Inferior parietal cortex (tissue), 1 donor: Measurements from ENCODE around the gene RBM23.

Experiments
- DNase-seq: peaks from one replicate; pipeline ENCODE4 v3.0.0-alpha.2; 2016; ENCODE audit errors: extremely low spot score

Gene RBM23

DNA sequence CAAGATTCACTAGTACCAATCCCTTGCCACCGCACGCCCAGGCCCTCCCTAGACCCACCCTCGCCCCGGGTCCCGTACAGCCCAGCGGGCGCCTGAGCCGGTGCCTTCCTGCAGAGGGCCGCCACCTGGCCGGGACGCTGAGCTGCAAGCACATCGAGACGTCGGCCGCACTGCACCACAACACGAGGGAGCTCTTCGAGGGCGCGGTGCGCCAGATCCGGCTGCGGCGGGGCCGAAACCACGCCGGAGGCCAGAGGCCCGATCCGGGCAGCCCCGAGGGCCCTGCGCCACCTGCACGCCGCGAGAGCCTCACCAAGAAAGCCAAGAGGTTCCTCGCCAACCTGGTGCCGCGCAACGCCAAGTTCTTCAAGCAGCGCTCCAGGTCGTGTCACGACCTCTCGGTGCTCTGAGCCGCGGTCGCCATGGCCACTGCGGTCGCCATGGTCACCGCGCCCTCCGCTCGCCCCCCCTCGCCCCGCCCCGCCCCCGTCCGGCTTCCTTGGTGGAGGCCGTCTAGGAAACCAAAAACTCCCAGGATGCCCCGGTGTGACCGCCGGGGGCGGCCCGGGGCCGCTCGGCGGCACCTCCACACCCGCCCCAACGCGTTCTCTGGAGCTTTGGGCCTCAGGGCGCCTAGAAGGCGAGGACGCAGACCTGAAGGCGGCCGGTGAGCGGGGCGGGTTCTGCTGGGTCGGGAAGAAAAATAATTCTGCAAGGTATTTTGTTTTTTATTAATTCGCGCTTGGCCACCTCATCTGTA, 32.3 kb downstream of the RBM23 start:
- no peak for DNase-seq

DNA sequence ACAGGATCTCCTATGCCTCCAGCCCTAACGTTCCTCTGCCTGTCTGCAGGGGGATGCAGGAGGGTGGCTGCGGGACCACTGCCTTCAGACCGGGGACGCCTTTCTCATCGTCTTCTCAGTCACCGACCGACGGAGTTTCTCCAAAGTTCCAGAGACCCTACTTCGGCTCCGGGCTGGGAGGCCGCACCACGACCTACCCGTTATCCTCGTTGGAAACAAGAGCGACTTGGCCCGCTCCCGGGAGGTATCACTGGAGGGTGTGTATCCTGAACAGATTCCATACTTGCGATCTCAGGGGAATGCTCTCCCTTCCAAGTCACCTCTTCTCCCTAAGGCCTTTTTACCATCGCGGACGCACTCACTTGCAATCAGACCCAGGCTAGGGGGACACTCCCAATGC, 33.0 kb downstream of the RBM23 start:
- DNase-seq, result no peak

DNA sequence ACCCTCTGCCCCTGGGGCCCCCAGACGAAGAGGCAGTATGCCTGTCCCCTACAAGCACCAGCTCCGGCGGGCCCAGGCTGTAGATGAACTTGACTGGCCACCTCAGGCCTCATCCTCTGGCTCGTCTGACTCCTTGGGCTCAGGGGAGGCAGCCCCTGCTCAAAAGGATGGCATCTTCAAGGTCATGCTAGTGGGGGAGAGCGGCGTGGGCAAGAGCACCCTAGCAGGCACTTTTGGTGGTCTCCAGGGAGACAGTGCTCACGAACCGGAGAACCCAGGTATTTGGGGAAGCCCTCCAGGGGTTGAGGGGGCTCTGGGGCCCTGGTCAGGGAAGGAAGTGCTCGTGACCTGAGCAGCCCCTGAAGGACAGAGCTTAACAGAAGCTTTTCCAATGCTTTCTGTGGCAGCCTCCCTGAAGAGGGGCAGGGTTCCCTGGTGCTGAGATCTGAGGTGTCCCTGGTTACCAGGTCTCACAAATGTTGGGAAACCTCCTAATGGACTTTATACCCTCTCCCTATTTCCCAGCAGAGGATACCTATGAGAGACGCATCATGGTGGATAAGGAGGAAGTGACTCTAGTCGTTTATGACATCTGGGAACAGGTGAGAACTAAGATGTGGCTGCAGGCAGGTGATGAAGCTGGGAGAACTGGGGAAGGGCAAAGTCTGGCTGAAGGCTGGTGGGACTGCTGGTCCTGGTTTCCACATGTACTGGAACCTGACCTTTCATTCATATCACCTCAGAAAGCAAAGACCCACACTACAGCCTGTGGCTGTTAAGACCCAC, 34.0 kb downstream of the RBM23 start:
- no peak for DNase-seq

DNA sequence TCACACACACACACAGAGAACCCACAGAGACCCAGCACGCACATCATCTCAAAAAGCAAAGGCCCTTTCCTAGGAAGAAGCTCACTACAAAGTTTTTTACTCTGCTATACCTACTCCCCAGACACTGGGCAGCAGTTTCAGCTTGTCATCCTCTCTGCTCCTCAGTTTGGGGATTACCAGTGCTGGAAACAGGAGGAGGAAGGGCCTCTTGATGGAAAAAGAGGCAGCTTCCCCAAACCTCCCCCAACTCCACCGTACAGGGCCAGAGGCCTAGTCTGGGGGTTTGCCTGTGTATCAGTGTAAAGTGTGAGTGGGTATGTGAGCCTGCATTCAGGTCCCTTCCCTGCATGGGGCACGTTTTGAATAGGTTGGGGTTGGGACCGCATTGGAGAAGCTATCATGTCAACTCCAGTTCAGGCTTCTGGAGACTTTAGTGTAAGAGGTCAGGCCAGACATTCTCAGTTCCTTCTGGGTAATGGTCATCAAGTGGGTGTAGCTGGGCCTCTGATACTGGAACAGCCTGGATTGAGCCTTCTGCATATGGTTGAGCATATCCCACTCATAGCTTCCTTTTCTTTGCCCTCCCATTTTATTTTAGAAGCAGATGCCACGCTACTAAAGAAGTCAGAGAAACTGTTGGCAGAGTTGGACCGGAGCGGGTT, 34.7 kb downstream of the RBM23 start:
- no peak for DNase-seq

DNA sequence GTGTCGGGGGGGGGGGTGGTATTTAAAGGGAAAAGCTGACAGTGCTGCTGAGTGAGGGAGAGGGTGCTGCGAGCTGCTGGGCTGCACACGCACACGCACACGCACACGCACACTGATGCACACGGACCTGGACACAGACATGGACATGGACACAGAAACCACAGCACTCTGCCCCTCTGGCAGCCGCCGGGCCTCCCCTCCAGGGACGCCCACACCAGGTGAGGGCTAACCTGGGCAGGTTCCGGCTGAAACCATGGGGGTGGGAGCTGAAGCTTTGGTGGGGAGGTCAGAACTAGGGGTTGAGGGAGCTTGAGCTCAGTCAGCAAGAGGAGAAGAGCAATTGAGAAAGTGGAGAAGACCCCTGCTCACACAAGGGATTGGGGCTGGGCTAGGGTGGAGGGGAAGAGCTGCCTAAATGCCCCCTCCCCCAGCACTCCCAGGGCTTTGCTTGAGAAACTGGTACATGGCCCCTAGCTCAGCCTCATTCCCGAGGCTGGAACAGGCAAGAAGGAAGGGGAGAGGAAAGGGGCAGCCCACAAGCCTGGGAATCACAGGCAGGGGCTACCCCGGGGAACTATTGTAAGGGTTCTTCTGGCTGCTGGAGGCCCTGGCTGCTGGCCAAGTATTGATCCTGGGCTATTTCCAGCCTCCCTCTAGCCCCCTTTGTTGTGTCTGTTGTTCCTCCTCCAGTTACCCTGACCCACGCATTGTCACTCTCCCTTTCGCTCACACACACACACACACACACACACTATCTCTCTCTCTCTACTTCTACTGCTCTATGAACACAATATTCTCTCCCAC, 35.6 kb downstream of the RBM23 start, which contains the start of gene REM2:
REM2 (plus strand) TSS at position 50 of the 804 bp plus-strand sequence; CDS start at position 116, 66 bp downstream.
- no peak for DNase-seq

DNA sequence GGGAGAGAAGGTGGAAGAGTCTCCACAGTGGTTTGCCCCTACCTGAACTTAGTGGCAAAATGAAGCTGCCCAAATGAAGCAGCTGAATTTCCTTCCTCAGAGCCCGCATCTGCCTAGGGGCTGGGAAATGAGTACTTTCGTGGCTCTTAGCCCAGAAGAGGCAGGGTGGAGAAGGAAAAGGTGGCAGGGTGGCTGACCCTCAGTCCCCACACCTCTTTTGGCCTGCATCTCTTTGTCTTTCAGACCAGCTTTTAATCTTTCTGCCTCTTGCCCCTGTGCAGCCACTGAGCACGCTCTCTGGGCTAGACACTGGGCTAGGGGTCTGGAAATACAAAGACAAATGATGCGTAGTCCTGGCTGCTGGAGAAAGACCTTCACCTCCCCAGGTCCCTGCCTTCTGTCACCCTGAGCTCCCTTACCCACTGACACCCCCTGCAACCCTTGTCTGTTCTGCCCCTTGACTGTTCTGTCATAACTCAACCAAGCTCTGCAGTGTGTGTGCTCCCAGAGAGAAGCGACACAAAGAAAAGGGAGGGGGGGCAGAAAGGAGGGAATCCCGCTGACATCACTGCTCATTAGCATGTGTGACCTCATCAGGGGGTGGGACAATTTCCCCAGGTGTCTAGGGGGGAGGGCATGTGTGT, 36.3 kb downstream of the RBM23 start:
- no peak for DNase-seq

DNA sequence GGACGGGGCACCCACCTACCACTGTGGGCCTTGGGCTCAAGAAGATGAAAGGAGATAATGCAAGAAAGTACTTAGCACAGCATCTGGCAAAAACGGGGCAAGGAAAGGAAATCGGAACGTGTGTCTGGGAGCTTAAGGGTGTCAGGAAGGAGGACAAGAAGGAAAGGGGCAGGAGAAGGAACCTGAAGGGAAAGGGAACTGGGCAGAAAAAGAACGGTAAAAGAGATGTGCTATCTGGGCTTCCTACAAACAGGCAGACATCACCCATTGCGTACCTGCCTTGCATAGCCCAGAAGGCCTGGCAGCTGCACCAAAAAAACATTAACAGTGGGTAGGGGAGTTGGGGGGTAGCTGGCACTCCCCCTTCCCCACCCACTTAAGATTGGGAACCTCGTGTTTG, 36.9 kb downstream of the RBM23 start:
- no peak for DNase-seq

DNA sequence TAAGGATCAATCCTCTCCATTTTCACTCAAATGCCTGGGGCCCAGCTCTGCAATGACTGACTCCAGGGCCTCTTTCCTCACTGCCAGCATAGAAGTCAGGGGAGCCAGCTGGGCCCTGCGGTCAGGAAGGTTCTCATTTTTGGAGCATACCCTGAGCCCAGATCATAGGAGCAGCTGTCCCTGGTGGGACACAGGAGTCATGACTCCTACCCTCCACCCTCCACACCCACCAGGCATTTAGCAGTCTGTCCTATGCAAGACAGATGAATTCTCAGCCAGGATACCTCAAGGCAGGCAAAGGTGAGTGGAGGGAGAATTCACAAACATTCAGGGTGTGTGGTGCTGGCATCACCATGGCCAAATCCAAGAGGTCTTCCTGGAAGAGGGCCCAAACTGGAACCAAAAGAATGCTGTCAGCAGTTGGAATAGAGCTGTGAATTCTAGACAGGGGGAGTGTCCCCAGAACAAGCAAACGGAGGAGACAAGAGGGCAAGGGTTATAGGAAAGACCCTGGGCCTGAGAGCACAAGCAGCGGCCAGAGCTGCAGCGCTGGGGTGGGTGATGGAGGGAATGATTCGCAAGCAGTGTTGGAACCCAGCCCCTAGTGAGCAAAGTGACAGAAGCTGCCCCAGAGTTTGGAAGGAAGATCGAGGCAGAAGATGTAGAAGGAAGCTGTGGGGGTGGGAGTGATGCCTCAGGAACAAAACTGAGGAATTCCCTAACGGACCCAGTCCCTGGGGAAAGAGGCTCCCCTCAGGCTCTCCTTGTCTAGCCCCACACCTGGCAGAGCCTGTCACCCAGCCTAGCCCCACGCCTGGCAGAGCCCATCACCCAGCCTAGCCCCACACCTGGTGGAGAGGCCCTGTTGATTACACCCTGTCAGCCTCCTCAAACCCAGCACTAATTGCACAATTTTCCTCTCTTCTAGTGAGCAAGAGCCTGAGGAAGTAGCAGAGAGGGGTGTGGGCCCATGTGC, 40.4 kb downstream of the RBM23 start:
- no peak for DNase-seq

DNA sequence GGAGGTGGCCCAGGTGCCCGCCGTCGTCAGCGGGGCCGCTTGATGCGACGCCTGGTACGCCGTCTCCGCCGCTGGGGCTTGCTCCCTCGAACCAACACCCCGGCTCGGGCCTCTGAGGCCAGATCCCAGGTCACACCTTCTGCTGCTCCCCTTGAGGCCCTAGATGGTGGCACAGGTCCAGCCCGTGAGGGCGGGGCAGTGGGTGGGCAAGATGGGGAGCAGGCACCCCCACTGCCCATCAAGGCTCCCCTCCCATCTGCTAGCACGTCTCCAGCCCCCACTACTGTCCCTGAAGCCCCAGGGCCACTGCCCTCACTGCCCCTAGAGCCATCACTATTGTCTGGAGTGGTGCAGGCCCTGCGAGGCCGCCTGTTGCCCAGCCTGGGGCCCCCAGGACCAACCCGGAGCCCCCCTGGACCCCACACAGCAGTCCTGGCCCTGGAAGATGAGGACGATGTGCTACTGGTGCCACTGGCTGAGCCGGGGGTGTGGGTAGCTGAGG, 41.9 kb downstream of the RBM23 start:
- no peak for DNase-seq

DNA sequence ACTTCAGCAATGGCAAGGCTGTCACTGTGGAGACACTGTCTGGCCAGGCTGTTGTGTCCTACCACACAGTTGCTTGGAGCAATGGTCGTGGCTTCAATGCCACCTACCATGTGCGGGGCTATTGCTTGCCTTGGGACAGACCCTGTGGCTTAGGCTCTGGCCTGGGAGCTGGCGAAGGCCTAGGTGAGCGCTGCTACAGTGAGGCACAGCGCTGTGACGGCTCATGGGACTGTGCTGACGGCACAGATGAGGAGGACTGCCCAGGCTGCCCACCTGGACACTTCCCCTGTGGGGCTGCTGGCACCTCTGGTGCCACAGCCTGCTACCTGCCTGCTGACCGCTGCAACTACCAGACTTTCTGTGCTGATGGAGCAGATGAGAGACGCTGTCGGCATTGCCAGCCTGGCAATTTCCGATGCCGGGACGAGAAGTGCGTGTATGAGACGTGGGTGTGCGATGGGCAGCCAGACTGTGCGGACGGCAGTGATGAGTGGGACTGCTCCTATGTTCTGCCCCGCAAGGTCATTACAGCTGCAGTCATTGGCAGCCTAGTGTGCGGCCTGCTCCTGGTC, 43.1 kb downstream of the RBM23 start:
- DNase-seq, result no peak

DNA sequence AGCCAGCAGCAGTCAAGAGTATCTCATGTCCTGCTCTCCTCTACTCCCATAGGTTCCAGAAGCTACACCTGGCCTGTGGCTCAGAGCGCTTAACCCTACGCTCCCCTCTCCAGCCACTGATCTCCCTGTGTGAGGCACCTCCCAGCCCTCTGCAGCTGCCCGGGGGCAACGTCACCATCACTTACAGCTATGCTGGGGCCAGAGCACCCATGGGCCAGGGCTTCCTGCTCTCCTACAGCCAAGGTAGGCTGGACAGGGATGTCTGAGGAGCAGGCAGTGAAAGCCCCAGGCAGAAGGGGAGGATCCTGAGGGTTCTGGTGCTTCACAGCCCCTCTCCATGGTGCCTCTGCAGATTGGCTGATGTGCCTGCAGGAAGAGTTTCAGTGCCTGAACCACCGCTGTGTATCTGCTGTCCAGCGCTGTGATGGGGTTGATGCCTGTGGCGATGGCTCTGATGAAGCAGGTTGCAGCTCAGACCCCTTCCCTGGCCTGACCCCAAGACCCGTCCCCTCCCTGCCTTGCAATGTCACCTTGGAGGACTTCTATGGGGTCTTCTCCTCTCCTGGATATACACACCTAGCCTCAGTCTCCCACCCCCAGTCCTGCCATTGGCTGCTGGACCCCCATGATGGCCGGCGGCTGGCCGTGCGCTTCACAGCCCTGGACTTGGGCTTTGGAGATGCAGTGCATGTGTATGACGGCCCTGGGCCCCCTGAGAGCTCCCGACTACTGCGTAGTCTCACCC, 43.8 kb downstream of the RBM23 start:
- DNase-seq, result no peak

DNA sequence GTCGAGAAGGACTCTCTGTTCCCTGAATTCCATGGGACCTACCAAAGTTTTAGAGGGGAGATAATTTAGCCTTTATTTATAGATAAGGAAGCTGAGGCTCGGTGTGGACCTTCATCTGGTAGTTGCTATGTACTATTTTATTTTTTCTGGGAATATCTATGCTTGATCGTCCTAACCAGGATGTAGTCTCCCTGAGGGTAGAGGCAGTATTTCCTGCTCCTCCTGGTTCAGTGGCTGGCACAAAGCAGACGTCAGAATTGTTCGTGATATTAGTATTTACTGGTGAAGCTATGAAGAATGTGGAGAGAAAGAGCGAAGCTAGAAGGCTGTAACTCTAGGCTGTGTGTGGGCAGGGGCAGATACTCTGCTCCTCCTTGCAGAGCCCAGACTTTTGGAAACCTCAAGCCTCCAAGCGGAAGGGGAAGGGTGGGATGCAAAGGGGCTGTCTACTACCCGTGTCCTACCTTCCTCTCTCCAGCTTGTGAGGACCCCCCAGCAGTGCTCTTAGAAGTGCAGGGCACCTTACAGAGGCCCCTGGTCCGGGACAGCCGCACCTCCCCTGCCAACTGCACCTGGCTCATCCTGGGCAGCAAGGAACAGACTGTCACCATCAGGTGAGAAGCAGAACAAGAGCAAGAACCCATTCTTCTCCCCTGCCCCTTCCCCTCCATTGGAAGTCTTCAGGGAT, 46.0 kb downstream of the RBM23 start:
- DNase-seq, result no peak

DNA sequence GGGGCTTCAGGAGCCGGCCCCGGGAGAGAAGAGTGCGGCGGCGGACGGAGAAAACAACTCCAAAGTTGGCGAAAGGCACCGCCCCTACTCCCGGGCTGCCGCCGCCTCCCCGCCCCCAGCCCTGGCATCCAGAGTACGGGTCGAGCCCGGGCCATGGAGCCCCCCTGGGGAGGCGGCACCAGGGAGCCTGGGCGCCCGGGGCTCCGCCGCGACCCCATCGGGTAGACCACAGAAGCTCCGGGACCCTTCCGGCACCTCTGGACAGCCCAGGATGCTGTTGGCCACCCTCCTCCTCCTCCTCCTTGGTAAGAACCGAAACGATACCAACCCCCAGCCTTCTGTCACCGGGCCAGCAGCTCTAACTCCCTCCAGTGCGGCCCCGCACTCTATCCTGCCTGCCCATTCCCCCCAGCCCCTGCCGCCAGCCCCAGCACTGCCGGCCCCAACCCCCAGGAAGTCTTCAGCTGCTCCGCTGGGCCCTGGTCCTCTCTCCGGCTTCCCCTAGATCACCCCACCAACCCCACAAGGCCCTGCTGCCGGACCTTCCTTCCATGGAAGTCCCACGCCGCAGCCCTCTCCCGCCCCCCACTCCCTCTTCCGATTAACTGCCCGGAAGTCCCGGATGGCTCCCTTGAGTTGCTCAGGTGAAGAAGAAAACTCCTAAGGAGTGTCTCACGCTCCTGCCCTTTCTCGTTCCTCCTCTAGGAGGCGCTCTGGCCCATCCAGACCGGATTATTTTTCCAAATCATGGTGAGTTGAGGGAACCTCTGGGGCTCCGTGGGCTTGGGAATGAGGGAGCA, 46.7 kb downstream of the RBM23 start:
- DNase-seq, result peak; percentile 86

DNA sequence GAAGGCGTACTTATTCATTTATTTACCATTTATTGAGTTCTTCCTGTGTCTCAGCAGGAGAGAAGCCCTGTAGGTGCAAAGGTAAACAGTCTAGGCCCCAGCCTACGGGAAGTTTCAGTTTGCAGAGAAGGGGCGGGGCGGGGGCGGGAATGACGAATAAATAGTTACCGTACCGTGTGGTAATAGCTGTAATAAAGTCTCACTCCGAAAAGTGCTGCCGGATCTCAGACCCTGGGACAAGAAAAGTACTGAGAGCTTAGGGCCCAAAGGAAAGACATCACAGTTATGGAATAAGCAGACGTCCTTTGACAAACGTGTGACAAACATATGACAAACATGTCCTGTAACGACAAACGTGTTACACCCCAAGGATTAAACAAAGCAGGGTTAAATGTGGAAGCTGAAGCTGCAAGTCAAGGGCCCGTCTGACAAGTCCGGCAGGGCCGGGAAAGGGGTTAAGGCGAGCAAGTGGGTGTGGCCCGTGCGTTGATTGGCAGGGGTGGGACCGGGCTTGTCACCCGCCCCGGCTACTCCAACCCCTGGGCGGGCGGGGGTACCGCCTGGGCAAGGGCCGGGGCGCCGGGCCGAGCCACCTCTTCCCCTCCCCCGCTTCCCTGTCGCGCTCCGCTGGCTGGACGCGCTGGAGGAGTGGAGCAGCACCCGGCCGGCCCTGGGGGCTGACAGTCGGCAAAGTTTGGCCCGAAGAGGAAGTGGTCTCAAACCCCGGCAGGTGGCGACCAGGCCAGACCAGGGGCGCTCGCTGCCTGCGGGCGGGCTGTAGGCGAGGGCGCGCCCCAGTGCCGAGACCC, 47.5 kb downstream of the RBM23 start, which contains the start of gene LRP10:
LRP10 (plus strand) TSS at position 517 of the 809 bp plus-strand sequence. CDS start 564 bp downstream, outside the sequence.
- DNase-seq, result peak; percentile 82

DNA sequence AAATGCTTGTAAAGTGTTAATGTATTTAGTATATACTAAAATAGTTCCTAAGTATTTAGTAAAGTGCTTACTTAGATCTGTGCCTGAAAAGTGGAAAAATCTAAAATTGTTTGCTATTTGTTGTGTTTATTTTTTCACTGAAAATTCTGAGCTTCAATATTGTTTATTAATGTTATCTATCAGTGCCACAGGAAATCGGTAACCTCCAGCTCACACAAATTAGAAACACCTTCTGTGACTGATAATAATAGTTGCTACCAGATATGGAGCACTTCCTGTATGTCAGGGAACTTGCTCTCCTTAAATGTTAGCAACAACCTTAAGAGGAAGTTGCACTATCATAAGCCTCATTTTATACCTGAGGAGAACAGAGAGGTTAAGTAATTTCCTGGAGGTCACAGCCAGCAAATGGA, 48.1 kb downstream of the RBM23 start:
- no peak for DNase-seq

DNA sequence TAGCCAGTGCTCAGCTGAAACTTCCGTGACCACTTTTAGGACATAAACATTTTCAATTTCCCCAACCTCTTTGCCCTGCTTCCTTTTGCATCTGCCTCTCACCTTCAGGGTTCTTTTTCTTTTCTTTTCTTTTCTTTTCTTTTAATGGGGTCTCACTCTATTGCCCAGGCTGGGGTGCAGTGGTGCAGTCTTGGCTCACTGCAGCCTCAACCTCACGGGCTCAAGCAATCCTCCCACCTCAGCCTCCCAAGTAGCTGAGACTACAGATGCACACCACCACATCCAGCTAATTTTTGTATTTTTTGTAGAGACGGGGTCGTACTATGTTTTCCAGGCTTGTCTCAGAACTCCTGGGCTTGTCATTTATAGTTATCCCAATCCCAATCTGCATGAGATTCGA, 52.1 kb downstream of the RBM23 start:
- DNase-seq, result no peak
